Spinal cord (tissue), 10 donors: ENCODE results near the gene MRPL18. TPM values are rescaled to one million over a fixed set of nuclear protein-coding genes. Genes with fewer than 3 reads are reported as not detected.
A peak's percentile ranks its signal among the peaks of the same experiment; 100 is the strongest.
"Not testable (repeated sequence)": the region's sequence is repeated elsewhere in the genome, so short reads cannot be mapped to it uniquely, and the experiment has no call there.

Source experiments
- DNase-seq, 6 donors: peaks; one replicate each; pipeline versions ENCODE4 v3.0.0 to v3.0.0-alpha.2; 2013 to 2015; ENCODE audit warnings: low spot score in 6 of 6, low read depth in 4 of 6
- H3K27ac ChIP-seq: one replicate; pipeline ENCODE4 v1.5.1; 2013; ENCODE audit warnings: low read depth, low read length, control low read depth
- H3K27me3 ChIP-seq: one replicate; pipeline ENCODE4 v1.6.1; 2013; ENCODE audit warnings: low read length; ENCODE audit not compliant: control insufficient read depth, insufficient read depth
- H3K36me3 ChIP-seq: one replicate; pipeline ENCODE4 v1.6.1; 2013; ENCODE audit warnings: low read length; ENCODE audit not compliant: control insufficient read depth, insufficient read depth
- H3K4me1 ChIP-seq: one replicate; pipeline ENCODE4 v1.6.1; 2013; ENCODE audit warnings: low read length; ENCODE audit not compliant: control insufficient read depth, insufficient read depth
- H3K4me3 ChIP-seq: one replicate; pipeline ENCODE4 v1.5.1; 2013; ENCODE audit warnings: low read depth, low read length, control low read depth
- H3K9me3 ChIP-seq: one replicate; pipeline ENCODE4 v1.6.1; 2013; ENCODE audit warnings: low read length; ENCODE audit not compliant: control insufficient read depth, insufficient read depth
- WGBS: methylation state at CpG from one replicate; pipeline ENCODE4 v1.1.5; 2013; ENCODE audit warnings: missing lambda C conversion rate; ENCODE audit not compliant: insufficient coverage; 5-methylcytosine and 5-hydroxymethylcytosine counted together
- polyA plus RNA-seq, 2 donors: library from polyadenylated mRNA; unstranded; fragments of 120-200 nt; gene quantifications; one replicate each; pipeline ENCODE4 v1.2.1, GENCODE V29; 2013; ENCODE audit not compliant: insufficient read length in 2 of 2
- total RNA-seq, 2 donors: library from RNA; depleted of rRNA in 1 of 2; stranded (reverse); fragments of 120-200 nt in 1 of 2; fragments of >200 nt in 1 of 2; gene quantifications; one replicate each; pipeline versions ENCODE4 v1.2.3 to v1.2.4, GENCODE V29; 2013 to 2014
- donor health status: healthy.

The MRPL18 gene
- total and polyA plus RNA-seq, 4 donors = 42.1 to 79.2 (median 66.2) TPM

DNA sequence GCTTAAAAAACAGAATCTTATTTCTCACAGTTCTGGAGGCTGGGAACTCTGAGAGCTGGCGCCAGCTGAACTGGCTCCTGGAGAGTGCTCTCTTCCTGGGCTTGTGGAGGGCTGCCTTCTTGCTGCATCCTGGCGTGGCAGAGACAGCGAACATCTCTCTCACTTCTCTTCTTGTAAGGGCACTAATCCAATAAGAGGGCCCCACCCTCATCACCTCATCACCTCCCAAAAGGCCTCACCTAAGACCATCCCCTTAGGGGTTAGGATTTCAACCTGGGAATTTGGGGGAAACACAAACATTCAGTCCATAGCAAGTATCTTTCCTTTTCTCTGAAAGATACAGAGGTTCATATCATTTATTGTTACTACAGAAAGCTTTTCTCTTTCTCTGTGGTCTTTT, 33.7 kb downstream of the MRPL18 start:
- WGBS = 100% methylated on average over 2 of the region's 3 CpGs
- Histone ChIP-seq H3K27me3 (peaks cover 2% of the 10 kb centered on the region), H3K36me3 (peaks cover 2% of the 10 kb centered on the region), H3K4me1 (peaks cover 2% of the 10 kb centered on the region), H3K4me3 (no peak overlapping the region), H3K9me3 (no peaks in the 10 kb centered on the region), H3K27ac (no peak overlapping the region)
- no peak for DNase-seq

DNA sequence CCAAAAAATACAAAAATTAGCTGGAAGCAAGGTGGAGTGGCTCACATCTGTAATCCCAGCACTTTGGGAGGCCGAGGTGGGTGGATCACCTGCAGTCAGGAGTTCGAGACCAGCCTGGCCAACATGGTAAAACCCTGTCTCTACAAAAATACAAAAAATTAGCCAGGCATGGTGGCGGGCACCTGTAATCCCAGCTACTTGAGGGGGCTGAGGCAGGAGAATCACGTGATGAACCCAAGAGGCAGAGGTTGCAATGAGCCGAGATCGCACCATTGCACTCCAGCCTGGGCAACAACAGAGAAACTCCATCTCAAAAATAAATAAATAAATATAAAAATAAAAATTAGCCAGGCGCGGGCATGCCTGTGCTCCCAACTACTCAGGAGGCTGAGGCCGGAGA, 34.4 kb downstream of the MRPL18 start:
- not testable (repeated sequence) for H3K4me3 ChIP-seq, H3K4me1 ChIP-seq, H3K27ac ChIP-seq, H3K27me3 ChIP-seq, H3K9me3 ChIP-seq, H3K36me3 ChIP-seq, DNase-seq
- WGBS = 93% methylated on average over 6 of the region's 9 CpGs

DNA sequence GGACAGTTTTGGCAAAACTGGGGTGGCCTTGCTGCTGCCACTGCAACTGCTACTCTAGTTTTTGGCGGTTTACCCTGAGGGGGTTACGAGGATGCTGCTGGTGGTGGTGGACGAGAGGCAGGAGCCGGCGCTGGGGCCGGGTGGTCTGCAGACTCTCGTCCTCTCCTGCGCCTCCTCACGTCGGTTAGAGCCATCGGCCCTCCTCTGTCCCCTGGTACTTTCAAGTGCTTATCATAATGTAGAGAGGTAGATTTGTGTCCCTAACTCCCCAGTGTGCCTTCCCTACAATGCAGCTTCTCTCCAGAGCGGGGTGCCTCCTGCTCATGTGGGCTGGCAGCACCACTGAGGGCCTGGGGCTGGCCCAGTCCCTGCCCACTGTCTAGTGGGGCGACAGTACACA, 35.7 kb downstream of the MRPL18 start:
- H3K4me3 ChIP-seq = no peak overlapping the region
- H3K4me1 ChIP-seq = peaks cover 2% of the 10 kb centered on the region
- H3K27ac ChIP-seq = no peak overlapping the region
- 91% methylated on average over 4 of the region's 13 CpGs for WGBS
- DNase-seq = no peak
- no peaks in the 10 kb centered on the region for H3K9me3 ChIP-seq
- H3K36me3 ChIP-seq = no peaks in the 10 kb centered on the region
- no peaks in the 10 kb centered on the region for H3K27me3 ChIP-seq

DNA sequence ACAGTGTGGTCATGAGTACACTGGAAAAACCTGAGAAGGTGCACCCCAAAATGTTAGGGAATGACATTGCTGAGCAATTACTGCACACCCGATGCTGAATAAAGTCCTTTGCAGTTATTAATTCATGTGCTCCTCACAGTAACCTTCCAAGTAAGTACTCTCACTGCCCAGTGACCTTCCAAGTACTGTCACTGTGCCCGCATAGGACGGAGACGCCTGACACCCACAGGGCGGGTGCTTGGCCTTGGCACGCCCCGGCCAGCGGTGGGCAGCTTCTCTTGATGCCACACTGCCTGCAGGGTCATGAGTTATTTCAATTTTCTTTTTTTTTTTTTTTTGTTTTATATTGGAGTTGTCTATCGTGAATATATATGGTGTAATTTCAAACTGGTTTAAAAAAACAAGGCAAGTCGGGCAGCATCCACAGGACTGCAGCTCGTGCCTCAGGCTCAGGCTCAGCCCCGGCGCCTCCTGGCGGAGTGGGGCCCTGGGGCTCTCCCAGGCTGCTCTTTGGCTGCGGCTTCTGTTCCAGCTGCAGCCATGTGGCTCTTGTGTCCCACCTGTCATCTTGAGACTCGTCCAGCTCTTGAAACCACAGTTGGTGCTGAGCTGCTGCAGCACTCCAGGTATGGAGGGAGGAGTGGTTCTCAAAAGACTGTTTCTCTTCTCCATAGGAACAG, 36.8 kb downstream of the MRPL18 start:
- H3K9me3 ChIP-seq = no peaks in the 10 kb centered on the region
- H3K27ac ChIP-seq = no peak overlapping the region
- H3K27me3 ChIP-seq = no peaks in the 10 kb centered on the region
- DNase-seq = no peak
- no peak overlapping the region for H3K4me3 ChIP-seq
- peaks cover 7% of the 10 kb centered on the region for H3K4me1 ChIP-seq
- no peaks in the 10 kb centered on the region for H3K36me3 ChIP-seq
- 85% methylated on average over 15 of the region's 16 CpGs for WGBS

DNA sequence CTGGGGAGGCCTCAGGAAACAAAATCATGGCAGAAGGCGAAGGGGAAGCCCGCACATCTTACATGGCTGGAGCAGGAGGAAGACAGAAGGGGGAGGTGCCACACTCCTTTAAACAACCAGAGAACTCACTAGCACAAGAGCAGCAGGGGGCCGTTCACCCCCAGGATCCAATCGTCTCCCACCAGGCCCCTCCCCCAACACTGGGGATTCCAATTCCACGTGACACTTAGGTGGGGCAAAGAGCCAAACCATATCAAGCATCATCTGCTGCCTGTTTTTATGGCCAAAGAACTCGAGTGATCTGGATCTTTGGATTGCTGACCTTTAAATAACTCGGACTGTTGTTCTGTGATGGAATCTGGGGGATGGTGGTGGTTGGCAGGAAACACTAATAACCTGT, 37.8 kb downstream of the MRPL18 start:
- Histone ChIP-seq H3K27me3 (no peaks in the 10 kb centered on the region), H3K27ac (no peak overlapping the region), H3K4me1 (peaks cover 7% of the 10 kb centered on the region), H3K9me3 (no peaks in the 10 kb centered on the region), H3K36me3 (no peaks in the 10 kb centered on the region), H3K4me3 (no peak overlapping the region)
- DNase-seq = no peak
- 21% methylated on average over 3 of the region's 7 CpGs for WGBS

DNA sequence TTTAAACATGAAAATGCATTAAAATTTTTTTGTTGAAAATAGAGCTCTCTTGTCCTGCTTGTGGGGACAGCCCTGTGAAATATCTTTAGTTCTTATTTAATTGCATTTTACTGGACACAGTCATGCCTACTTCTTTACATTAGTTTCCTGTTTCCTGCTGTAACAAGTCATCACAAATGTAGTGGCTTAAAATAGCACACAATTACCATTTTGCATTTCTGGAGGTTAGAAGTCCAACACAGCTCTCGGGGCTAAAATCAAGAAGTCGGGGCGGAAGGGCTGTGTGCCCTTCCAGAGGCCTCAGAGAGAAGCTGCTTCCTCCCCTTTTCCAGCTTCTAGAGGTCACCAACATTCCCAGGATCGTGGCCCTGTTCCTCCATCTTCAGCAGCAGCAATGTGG, 39.3 kb downstream of the MRPL18 start:
- H3K27ac ChIP-seq = no peak overlapping the region
- no peak for DNase-seq
- no peaks in the 10 kb centered on the region for H3K27me3 ChIP-seq
- no peaks in the 10 kb centered on the region for H3K36me3 ChIP-seq
- no peaks in the 10 kb centered on the region for H3K9me3 ChIP-seq
- WGBS = 79% methylated on average over 4 of the region's 4 CpGs
- H3K4me3 ChIP-seq = no peak overlapping the region
- H3K4me1 ChIP-seq = peaks cover 7% of the 10 kb centered on the region

DNA sequence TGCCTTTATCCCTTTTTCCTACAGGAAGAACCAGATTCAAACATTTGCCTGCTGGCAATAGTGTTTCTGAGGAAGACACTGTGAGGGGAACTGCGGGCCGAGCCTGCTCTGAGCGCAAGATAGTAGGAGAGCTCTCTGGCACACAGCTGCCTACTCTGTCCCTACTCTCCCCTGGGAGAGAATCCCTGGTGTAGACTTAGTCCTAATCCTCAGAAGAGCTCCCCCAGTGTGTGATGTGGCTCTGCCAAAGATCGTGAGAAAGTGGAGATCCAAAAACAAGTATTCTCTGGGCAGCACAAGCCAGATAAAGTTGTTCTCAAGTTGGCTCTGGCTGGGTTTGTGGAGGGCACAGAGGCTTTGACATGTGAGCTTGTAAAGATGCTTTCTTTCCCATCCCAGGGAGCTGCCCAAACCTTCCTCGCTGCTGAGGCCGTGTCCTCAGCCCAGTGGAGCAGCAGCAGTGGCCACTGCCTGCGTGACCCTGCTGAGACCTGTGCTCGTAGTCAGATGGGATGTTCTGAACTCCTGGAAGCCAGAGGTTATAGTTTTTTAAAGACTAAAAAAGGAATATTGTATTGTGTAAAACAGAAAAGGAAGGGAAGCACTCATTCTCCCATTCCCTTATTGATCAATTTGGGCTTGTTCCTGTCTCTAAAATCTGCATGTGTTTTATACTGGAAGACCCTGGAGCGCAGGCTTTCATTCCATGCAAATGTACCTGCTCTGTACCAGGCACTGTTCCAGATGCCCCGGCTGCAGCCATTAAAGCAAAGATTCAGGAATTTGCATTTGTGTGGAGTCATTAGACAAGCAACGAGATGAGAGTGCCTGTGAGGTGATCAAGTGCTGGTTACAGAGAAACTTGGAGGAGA, 40.5 kb downstream of the MRPL18 start:
- Histone ChIP-seq H3K9me3 (no peaks in the 10 kb centered on the region), H3K27ac (no peak overlapping the region), H3K27me3 (no peaks in the 10 kb centered on the region), H3K4me3 (no peak overlapping the region), H3K4me1 (peaks cover 7% of the 10 kb centered on the region), H3K36me3 (no peaks in the 10 kb centered on the region)
- WGBS = 42% methylated on average over 6 of the region's 11 CpGs
- DNase-seq = peak in 2 of 6 donors; percentile 20 to 22

DNA sequence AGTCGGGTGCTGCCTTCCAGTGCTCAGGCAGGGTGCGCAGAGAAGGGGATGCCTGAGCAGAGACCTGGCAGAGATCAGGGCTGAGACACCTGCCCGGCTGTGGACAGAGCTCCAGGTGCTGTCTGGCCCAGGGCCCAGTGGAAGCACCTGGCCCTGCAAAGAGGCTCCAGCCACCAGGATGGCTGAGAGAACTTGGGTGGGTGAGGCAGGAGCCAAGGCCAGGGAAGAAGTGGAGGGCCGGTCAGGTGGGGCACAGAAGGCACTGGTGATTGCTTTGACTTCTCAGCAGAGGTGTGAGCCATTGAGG, 41.1 kb downstream of the MRPL18 start:
- 78% methylated on average over 4 of the region's 4 CpGs for WGBS

DNA sequence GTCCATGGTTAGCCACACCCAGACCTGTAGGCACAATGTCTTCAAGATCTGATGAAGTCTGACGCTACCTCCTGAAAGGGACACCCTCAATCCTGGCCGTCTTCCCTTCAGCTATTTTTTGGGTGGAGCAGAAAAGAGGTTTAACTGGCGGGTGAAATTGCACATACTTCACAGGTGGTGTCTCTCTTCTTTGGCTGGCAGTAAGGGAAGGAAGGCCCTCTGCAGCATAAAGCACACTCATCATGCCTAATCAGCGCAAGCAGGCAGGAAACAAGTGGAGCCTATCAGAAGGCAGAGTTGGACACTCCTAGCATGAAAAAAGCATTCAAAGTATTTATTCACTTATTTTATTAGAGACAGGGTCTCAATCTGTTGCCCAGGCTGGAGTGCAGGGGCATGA, 42.7 kb downstream of the MRPL18 start:
- Histone ChIP-seq H3K36me3 (no peaks in the 10 kb centered on the region), H3K27ac (no peak overlapping the region), H3K27me3 (no peaks in the 10 kb centered on the region), H3K4me1 (peaks cover 5% of the 10 kb centered on the region), H3K9me3 (no peaks in the 10 kb centered on the region), H3K4me3 (no peak overlapping the region)
- DNase-seq = no peak
- no CpG with 5 or more reads among the region's 4 CpGs for WGBS

More for the DNA sequence above, 41.1 kb downstream of the MRPL18 start:
- H3K27ac ChIP-seq = no peak overlapping the region
- no peak for DNase-seq
- no peaks in the 10 kb centered on the region for H3K27me3 ChIP-seq
- H3K36me3 ChIP-seq = no peaks in the 10 kb centered on the region
- no peak overlapping the region for H3K4me3 ChIP-seq
- H3K9me3 ChIP-seq = no peaks in the 10 kb centered on the region
- peaks cover 7% of the 10 kb centered on the region for H3K4me1 ChIP-seq

DNA sequence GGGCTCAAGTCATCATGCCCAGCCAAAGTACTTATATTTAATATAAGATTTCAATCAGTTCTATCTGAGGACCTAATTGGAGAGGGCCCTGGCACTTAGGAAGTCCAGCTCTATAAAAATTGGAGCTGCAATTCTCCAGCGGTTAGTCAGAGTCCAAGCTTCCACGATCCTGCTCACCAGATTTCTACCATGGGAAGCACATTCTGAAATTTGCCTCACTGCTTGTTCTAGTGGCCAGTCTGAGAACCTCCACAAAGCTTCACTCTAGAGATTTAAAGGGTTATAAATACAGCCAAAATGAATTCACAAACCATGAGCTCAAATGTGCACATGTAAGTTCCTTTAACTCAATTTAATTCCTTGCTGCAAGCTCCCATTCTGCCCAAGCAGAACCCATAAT, 43.3 kb downstream of the MRPL18 start:
- no peak overlapping the region for H3K27ac ChIP-seq
- H3K27me3 ChIP-seq = no peaks in the 10 kb centered on the region
- H3K4me1 ChIP-seq = peaks cover 5% of the 10 kb centered on the region
- H3K36me3 ChIP-seq = no peaks in the 10 kb centered on the region
- H3K4me3 ChIP-seq = no peak overlapping the region
- H3K9me3 ChIP-seq = no peaks in the 10 kb centered on the region
- no peak for DNase-seq
- 86% methylated on average over 2 of the region's 2 CpGs for WGBS
